ENCODE data around the gene SGMS1.

Gene SGMS1

GRCh38 chr10:50635286-50635685, 11.5 kb upstream of the SGMS1 start:
- DNase-seq, result peak; percentile 85

- no peak for DNase-seq
Observed at GRCh38 chr10:50634479-50634878, 10.7 kb upstream of the SGMS1 start.

- no peak for DNase-seq
Observed at GRCh38 chr10:50631052-50631451, 7.3 kb upstream of the SGMS1 start.

- no peak for DNase-seq
Observed at GRCh38 chr10:50629495-50630122, 5.9 kb upstream of the SGMS1 start.

GRCh38 chr10:50627896-50628295, 4.1 kb upstream of the SGMS1 start:
- no peak for DNase-seq

GRCh38 chr10:50627443-50627842, 3.7 kb upstream of the SGMS1 start:
- no peak for DNase-seq

- no peak for DNase-seq
Observed at GRCh38 chr10:50625649-50626132, 1.9 kb upstream of the SGMS1 start.

GRCh38 chr10:50624866-50625501, 1.2 kb upstream of the SGMS1 start:
- DNase-seq, result peak; percentile 78

GRCh38 chr10:50624413-50624865, 683 bp upstream of the SGMS1 start:
- DNase-seq, result peak; percentile 95

- DNase-seq, result peak; percentile 50
Observed at GRCh38 chr10:50622706-50623662, 772 bp downstream of the SGMS1 start.

GRCh38 chr10:50621968-50622705, 1.6 kb downstream of the SGMS1 start:
- DNase-seq, result peak; percentile 94

GRCh38 chr10:50620899-50621298, 2.9 kb downstream of the SGMS1 start:
- DNase-seq, result no peak

GRCh38 chr10:50619882-50620281, 3.9 kb downstream of the SGMS1 start:
- no peak for DNase-seq

- DNase-seq, result no peak
Observed at GRCh38 chr10:50619166-50619565, 4.6 kb downstream of the SGMS1 start.

- DNase-seq, result no peak
Observed at GRCh38 chr10:50618624-50619023, 5.1 kb downstream of the SGMS1 start.

GRCh38 chr10:50615658-50616057, 8.1 kb downstream of the SGMS1 start:
- DNase-seq, result no peak

- no peak for DNase-seq
Observed at GRCh38 chr10:50614444-50615137, 9.2 kb downstream of the SGMS1 start.

GRCh38 chr10:50613726-50614443, 9.9 kb downstream of the SGMS1 start:
- DNase-seq, result no peak

- no peak for DNase-seq
Observed at GRCh38 chr10:50613150-50613549, 10.6 kb downstream of the SGMS1 start.

- DNase-seq, result no peak
Observed at GRCh38 chr10:50610368-50610767, 13.4 kb downstream of the SGMS1 start.

GRCh38 chr10:50607356-50607925, 16.3 kb downstream of the SGMS1 start:
- DNase-seq, result no peak

All from fibroblast of skin of back (primary cell).